ENCODE measurements around the gene ANKRD13C.
"Not testable (repeated sequence)": the region's sequence is repeated elsewhere in the genome, so short reads cannot be mapped to it uniquely, and the experiment has no call there.

DNA sequence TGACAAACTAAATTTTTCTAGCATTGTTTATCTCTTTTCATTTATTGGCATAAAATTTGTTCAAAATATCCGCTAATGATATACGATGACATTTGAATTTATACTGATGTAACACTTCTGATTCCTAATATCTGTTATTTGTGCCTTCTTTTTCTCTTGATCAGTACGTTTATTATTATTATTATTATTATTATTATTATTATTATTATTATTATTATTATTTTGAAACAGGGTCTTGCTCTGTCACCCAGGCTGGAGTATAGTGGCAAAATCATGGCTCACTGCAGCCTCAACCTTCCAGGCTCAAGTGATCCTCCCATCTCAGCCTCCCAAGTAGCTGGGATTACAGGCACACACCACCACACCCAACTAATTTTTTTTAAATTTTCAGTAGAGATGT, 14.9 kb downstream of the ANKRD13C start:
- TF ChIP-seq FOXA1 (IDR thresholded peaks at IDR 0.05); CTBP1 (IDR thresholded peaks at IDR 0.05; ENCODE audit: borderline replicate concordance); TARDBP (IDR thresholded peaks at IDR 0.05); NFRKB (IDR thresholded peaks at IDR 0.05); SP1 (IDR thresholded peaks at IDR 0.05); ELF4 (IDR thresholded peaks at IDR 0.05); ZNF384 (IDR thresholded peaks at IDR 0.05); L3MBTL2 (conservative IDR thresholded peaks at IDR 0.05); BHLHE40 (IDR thresholded peaks at IDR 0.05; ENCODE audit: borderline replicate concordance): not testable (repeated sequence)
- TF ChIP-seq, protein P1, sequence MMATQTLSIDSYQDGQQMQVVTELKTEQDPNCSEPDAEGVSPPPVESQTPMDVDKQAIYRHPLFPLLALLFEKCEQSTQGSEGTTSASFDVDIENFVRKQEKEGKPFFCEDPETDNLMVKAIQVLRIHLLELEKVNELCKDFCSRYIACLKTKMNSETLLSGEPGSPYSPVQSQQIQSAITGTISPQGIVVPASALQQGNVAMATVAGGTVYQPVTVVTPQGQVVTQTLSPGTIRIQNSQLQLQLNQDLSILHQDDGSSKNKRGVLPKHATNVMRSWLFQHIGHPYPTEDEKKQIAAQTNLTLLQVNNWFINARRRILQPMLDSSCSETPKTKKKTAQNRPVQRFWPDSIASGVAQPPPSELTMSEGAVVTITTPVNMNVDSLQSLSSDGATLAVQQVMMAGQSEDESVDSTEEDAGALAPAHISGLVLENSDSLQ (IDR thresholded peaks at IDR 0.05), result not testable (repeated sequence)

All from HEK293T (cell line).